Panc1 (cell line): Measurements from ENCODE around the gene HPDL. TPM values are rescaled to one million over a fixed set of nuclear protein-coding genes. Genes with fewer than 3 reads are reported as not detected.

Experiments
- ATAC-seq: fragments of 200-7000 bp; cut with Tn5 transposase; 2 replicates; pipeline ENCODE4 v1.9.1; 2020; ENCODE audit warnings: mild to moderate bottlenecking, moderate library complexity
- BruUV-seq: library from RNA; stranded (reverse); fragments of 400-500 nt; replicated peaks from 2 replicates; lab custom pipeline; 2021; lab: Mats Ljungman, UMichigan
- CTCF ChIA-PET: fragments of 300-600 bp; sonication (Branson Sonifier 250); formaldehyde crosslinking; loops from one replicate; lab custom pipeline; 2022; ENCODE audit warnings: antibody characterized with exemption; lab: Charles Lee
- POLR2A ChIA-PET: fragments of 300-600 bp; sonication (Branson Sonifier 250); formaldehyde crosslinking; loops from one replicate; lab custom pipeline; 2022; ENCODE audit warnings: antibody characterized with exemption; lab: Charles Lee
- DNase-seq: peaks from one replicate; pipeline ENCODE4 v3.0.0-alpha.2; 2010; ENCODE audit warnings: low read depth, low spot score
- H3K27ac ChIP-seq: 2 replicates; pipeline ENCODE4 v1.5.1; 2011; ENCODE audit warnings: mild to moderate bottlenecking, low read length, inconsistent platforms
- H3K27me3 ChIP-seq: fragments of 200-500 bp; sonication (Bioruptor generic); 2 replicates; pipeline ENCODE4 v1.6.0; 2014; ENCODE audit warnings: low read length, inconsistent platforms; ENCODE audit not compliant: control insufficient read depth, insufficient read depth
- H3K36me3 ChIP-seq: fragments of 200-500 bp; sonication (Bioruptor generic); 2 replicates; pipeline ENCODE4 v1.5.1; 2014; ENCODE audit warnings: inconsistent platforms, mild to moderate bottlenecking, low read length, moderate library complexity; ENCODE audit not compliant: control insufficient read depth, insufficient read depth
- H3K4me1 ChIP-seq: 2 replicates; pipeline ENCODE4 v1.5.1; 2011; ENCODE audit warnings: inconsistent platforms, mild to moderate bottlenecking, low read length, moderate library complexity; ENCODE audit not compliant: control insufficient read depth, insufficient read depth
- H3K4me3 ChIP-seq, 2 experiments: 2 replicates each; pipeline ENCODE4 v1.5.1; 2011 to 2012; ENCODE audit warnings: low read depth in 2 of 2, low read length in 2 of 2, mild to moderate bottlenecking in 2 of 2, inconsistent platforms in 1 of 2, moderate library complexity in 1 of 2
- H3K9me3 ChIP-seq: fragments of 200-500 bp; sonication (Bioruptor generic); 2 replicates; pipeline ENCODE4 v1.5.1; 2014; ENCODE audit warnings: low read depth, mild to moderate bottlenecking, inconsistent platforms, low read length, moderate library complexity; ENCODE audit not compliant: control insufficient read depth, insufficient read depth
- CTCF ChIP-seq: fragments of 450-650 bp; IDR thresholded peaks from 2 replicates; pipeline ENCODE4 v1.5.1; 2017; ENCODE audit warnings: mild to moderate bottlenecking
- POLR2AphosphoS5 ChIP-seq: IDR thresholded peaks from 2 replicates; pipeline ENCODE4 v1.6.1; 2012; ENCODE audit warnings: mild to moderate bottlenecking, low read depth, low read length, moderate library complexity
- REST ChIP-seq, 2 experiments: IDR thresholded peaks; 2 replicates each; pipeline ENCODE4 v1.6.1; 2011 to 2012; ENCODE audit warnings: low read depth in 2 of 2, control low read depth in 1 of 2, low read length in 1 of 2, mild to moderate bottlenecking in 1 of 2, moderate library complexity in 1 of 2; ENCODE audit not compliant: insufficient read depth in 1 of 2
- SIN3A ChIP-seq: IDR thresholded peaks from 2 replicates; pipeline ENCODE4 v1.6.1; 2012; ENCODE audit warnings: low read depth, mild to moderate bottlenecking, low read length, moderate library complexity, borderline replicate concordance; ENCODE audit not compliant: insufficient read depth
- TCF7L2 ChIP-seq: IDR thresholded peaks from 2 replicates; pipeline ENCODE4 v1.6.1; 2011; ENCODE audit warnings: mild to moderate bottlenecking, low read depth, low read length, inconsistent platforms
- in situ Hi-C: cut with HindIII; loops from 2 replicates; pipeline ENCODE4 v1.10.0; 2016; ENCODE audit warnings: low sequenced_read_pairs, low pct_unique_long_range_greater_than_20kb
- intact Hi-C: fragments of 100-400 bp; cut with micrococcal nuclease; formaldehyde crosslinking; loops from one replicate; pipeline ENCODE4 v1.10.0; 2022; ENCODE audit not compliant: unreplicated experiment
- total RNA-seq: library from RNA; stranded (reverse); gene quantifications from one replicate; pipeline ENCODE4 v1.2.1, GENCODE V29; 2021; ENCODE audit not compliant: unreplicated experiment

The HPDL gene
- total RNA-seq, 1 experiment from 2014 or later, result 1.9 TPM

- no peak for TF ChIP-seq REST (IDR thresholded peaks at IDR 0.05; ENCODE audit: insufficient read depth in 1 of 2, low read depth in 2 of 2, low read length in 1 of 2)
- no peak for TF ChIP-seq CTCF
- TF ChIP-seq POLR2AphosphoS5, result peak; percentile 87
- peak; percentile 58; the same call in 1 of the 2 replicates for TF ChIP-seq TCF7L2
- TF ChIP-seq SIN3A, result 0 out of 2 replicates have a peak, but pooled peaks have one; percentile 14
- peaks cover 14% of the 10 kb centered on the region for H3K36me3 ChIP-seq
- peak within 1 kb of the TSS; percentile 89 to 90 for H3K4me3 ChIP-seq
- H3K4me1 ChIP-seq, result peaks cover 19% of the 10 kb centered on the region
- intact Hi-C loops, result no loop called here
- POLR2A ChIA-PET, result interaction anchor here (0.5 to 1.6 kb wide), 4 partner anchors 8 to 915 kb away, joined by 3 to 4 read pairs (median 3); no protein-coding TSS in a partner anchor
- peak within 1 kb of the TSS; percentile 98 for H3K27ac ChIP-seq
- BruUV-seq, result no TSS peak
- CTCF ChIA-PET, result interaction anchor here (0.5 to 2.0 kb wide), 4 partner anchors 151 to 218 kb away, joined by 3 to 10 read pairs (median 6); partner anchors contain the start of genes CCDC163, MMACHC and TESK2
- H3K27me3 ChIP-seq, result no peaks in the 10 kb centered on the region
- ATAC-seq (peak; percentile 95), DNase-seq (no peak)
- in situ Hi-C loops, result no loop called here
- no peaks in the 10 kb centered on the region for H3K9me3 ChIP-seq
Measured at GRCh38 chr1:45339789-45340558, 13.3 kb downstream of the HPDL start, which contains the start of the genes MUTYH and TOE1. TSS of gene MUTYH (minus strand) at chr1:45340440. CDS start at chr1:45334505, 5,935 bp downstream. TSS of gene TOE1 (plus strand) at chr1:45340170. CDS start at chr1:45340253, 83 bp downstream.

- TF ChIP-seq REST (IDR thresholded peaks at IDR 0.05; ENCODE audit: insufficient read depth in 1 of 2, low read depth in 2 of 2, low read length in 1 of 2), result no peak
- no peak for TF ChIP-seq SIN3A
- no peak for TF ChIP-seq TCF7L2
- TF ChIP-seq CTCF, result no peak
- Histone ChIP-seq H3K36me3 (peaks cover 14% of the 10 kb centered on the region), H3K27ac (peak overlapping the region; percentile 98), H3K4me1 (peaks cover 19% of the 10 kb centered on the region), H3K4me3 (peak overlapping the region; percentile 89 to 90), H3K27me3 (no peaks in the 10 kb centered on the region), H3K9me3 (no peaks in the 10 kb centered on the region)
- ATAC-seq (no peak), DNase-seq (no peak)
- in situ Hi-C loops (no loop called here), intact Hi-C loops (no loop called here)
- ChIA-PET POLR2A (interaction anchor here (0.6 to 0.7 kb wide), 3 partner anchors 62 to 610 kb away, joined by 3 to 4 read pairs (median 4); no protein-coding TSS in a partner anchor), CTCF (interaction anchor here (0.6 to 2.0 kb wide), 3 partner anchors 38 to 346 kb away, joined by 3 to 10 read pairs (median 5); no protein-coding TSS in a partner anchor)
- no TSS peak for BruUV-seq
Measured at GRCh38 chr1:45340816-45341466, 14.2 kb downstream of the HPDL start.
